C4-2B (cell line): ENCODE data around the gene ASB18.

ENCODE experiments used
- ZFX ChIP-seq: fragments of 450-650 bp; IDR thresholded peaks from 2 replicates; pipeline ENCODE4 v1.6.1; 2017
- TF ChIP-seq, protein P1 (sequence below): fragments of 450-650 bp; conservative IDR thresholded peaks from 2 replicates; pipeline ENCODE4 v1.5.1; 2017; ENCODE audit warnings: mild to moderate bottlenecking

DNA sequence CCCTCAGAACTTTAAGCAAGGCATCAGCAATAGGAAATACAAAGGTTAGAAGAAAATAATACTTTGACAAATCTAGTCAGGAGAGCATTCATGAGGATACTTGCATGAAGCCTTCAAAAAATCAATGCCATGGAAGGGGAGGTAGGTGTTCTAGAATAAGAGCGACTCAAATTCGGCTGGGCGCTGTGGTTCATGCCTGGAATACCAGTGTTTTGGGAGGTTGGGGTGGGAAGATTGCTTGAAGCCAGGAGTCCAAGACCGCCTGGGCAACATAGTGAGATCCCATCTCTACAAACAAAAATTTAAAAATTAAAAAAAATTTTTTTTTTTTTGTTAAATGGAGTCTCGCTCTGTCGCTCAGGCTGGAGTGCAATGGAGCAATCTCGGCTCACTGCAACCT lies 117.8 kb downstream of the ASB18 start:
- TF ChIP-seq, protein P1, sequence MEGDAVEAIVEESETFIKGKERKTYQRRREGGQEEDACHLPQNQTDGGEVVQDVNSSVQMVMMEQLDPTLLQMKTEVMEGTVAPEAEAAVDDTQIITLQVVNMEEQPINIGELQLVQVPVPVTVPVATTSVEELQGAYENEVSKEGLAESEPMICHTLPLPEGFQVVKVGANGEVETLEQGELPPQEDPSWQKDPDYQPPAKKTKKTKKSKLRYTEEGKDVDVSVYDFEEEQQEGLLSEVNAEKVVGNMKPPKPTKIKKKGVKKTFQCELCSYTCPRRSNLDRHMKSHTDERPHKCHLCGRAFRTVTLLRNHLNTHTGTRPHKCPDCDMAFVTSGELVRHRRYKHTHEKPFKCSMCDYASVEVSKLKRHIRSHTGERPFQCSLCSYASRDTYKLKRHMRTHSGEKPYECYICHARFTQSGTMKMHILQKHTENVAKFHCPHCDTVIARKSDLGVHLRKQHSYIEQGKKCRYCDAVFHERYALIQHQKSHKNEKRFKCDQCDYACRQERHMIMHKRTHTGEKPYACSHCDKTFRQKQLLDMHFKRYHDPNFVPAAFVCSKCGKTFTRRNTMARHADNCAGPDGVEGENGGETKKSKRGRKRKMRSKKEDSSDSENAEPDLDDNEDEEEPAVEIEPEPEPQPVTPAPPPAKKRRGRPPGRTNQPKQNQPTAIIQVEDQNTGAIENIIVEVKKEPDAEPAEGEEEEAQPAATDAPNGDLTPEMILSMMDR, result no peak
- TF ChIP-seq ZFX, result no peak
